SK-N-SH (cell line): ENCODE data around the gene CROT. TPM values are rescaled to one million over a fixed set of nuclear protein-coding genes. Genes with fewer than 3 reads are reported as not detected.

Experiments
- CTCF ChIA-PET: fragments of 300-600, 350-600 bp; formaldehyde crosslinking; extraction: SDS; loops from one replicate; lab custom pipeline; 2021; lab: Yijun Ruan, JAX
- POLR2A ChIA-PET: fragments of 350-600 bp; sonication (Branson Sonifier 250); formaldehyde crosslinking; extraction: SDS; loops from one replicate; lab custom pipeline; 2020; ENCODE audit warnings: antibody characterized with exemption, inconsistent platforms; lab: Yijun Ruan, JAX
- DNase-seq: peaks from one replicate; pipeline ENCODE4 v3.0.0; 2012
- H2AFZ ChIP-seq: fragments of 200-600 bp; sonication (generic); 2 replicates; pipeline ENCODE4 v1.8.1; 2016; ENCODE audit warnings: antibody characterized with exemption, mild to moderate bottlenecking, low read depth
- H3F3A ChIP-seq: fragments of 200-600 bp; sonication (generic); replicated peaks from 2 replicates; pipeline ENCODE3; 2016; ENCODE audit warnings: antibody characterized with exemption, mild to moderate bottlenecking; ENCODE audit not compliant: insufficient read depth
- H3K27ac ChIP-seq, 2 experiments: fragments of 200-500 bp in 1 of 2; fragments of 200-600 bp in 1 of 2; sonication (Bioruptor generic) in 1 of 2; sonication (generic), shearing (Covaris generic) in 1 of 2; 2 replicates each; pipeline versions ENCODE4 v1.5.1 to v1.6.1; 2014 to 2016; ENCODE audit warnings: low read depth in 2 of 2, inconsistent platforms in 1 of 2, low read length in 1 of 2, mild to moderate bottlenecking in 1 of 2, mixed read lengths in 1 of 2
- H3K27me3 ChIP-seq: fragments of 200-600 bp; sonication (generic), shearing (Covaris generic); 2 replicates; pipeline ENCODE4 v1.6.1; 2016; ENCODE audit warnings: mixed run types; ENCODE audit not compliant: insufficient read depth
- H3K36me3 ChIP-seq, 2 experiments: fragments of 200-500 bp in 1 of 2; fragments of 200-600 bp in 1 of 2; sonication (Bioruptor generic) in 1 of 2; sonication (generic) in 1 of 2; replicated peaks in 1 of 2; 2 replicates each; pipeline versions ENCODE3 to v1.5.1; 2014 to 2016; ENCODE audit warnings: low read length in 1 of 2, mild to moderate bottlenecking in 1 of 2; ENCODE audit not compliant: insufficient read depth in 2 of 2, control insufficient read depth in 1 of 2
- H3K4me1 ChIP-seq, 2 experiments: fragments of 200-500 bp in 1 of 2; fragments of 200-600 bp in 1 of 2; sonication (Bioruptor generic) in 1 of 2; sonication (generic), shearing (Covaris generic) in 1 of 2; 2 replicates each; pipeline versions ENCODE4 v1.5.1 to v1.6.1; 2014 to 2016; ENCODE audit warnings: low read depth in 1 of 2, low read length in 1 of 2, mixed run types in 1 of 2; ENCODE audit not compliant: insufficient read depth in 2 of 2, control insufficient read depth in 1 of 2
- H3K4me2 ChIP-seq: fragments of 200-600 bp; sonication (generic), shearing (Covaris generic); 2 replicates; pipeline ENCODE4 v1.6.1; 2017; ENCODE audit warnings: mixed run types
- H3K4me3 ChIP-seq, 2 experiments: fragments of 200-500 bp in 1 of 2; fragments of 200-600 bp in 1 of 2; sonication (Bioruptor generic) in 1 of 2; sonication (generic), shearing (Covaris generic) in 1 of 2; 2 replicates each; pipeline versions ENCODE4 v1.5.1 to v1.8.1; 2014 to 2016; ENCODE audit warnings: low read depth in 2 of 2, inconsistent platforms in 1 of 2, low read length in 1 of 2, mild to moderate bottlenecking in 1 of 2, mixed read lengths in 1 of 2, moderate library complexity in 1 of 2
- H3K79me2 ChIP-seq: fragments of 200-600 bp; sonication (generic); 2 replicates; pipeline ENCODE4 v1.8.1; 2017; ENCODE audit warnings: mild to moderate bottlenecking; ENCODE audit not compliant: insufficient read depth
- H3K9ac ChIP-seq: fragments of 200-600 bp; sonication (generic); 2 replicates; pipeline ENCODE4 v1.6.1; 2017; ENCODE audit warnings: mixed run types
- H3K9me2 ChIP-seq: fragments of 200-600 bp; sonication (generic); 2 replicates; pipeline ENCODE4 v1.6.1; 2017; ENCODE audit warnings: mixed run types
- H3K9me3 ChIP-seq: fragments of 200-600 bp; sonication (generic); 2 replicates; pipeline ENCODE4 v1.6.1; 2017; ENCODE audit warnings: mixed run types, mild to moderate bottlenecking, moderate library complexity
- H4K20me1 ChIP-seq: fragments of 200-600 bp; sonication (generic); 2 replicates; pipeline ENCODE4 v1.6.1; 2017; ENCODE audit warnings: mild to moderate bottlenecking, mixed run types; ENCODE audit not compliant: insufficient read depth
- EZH2phosphoT487 ChIP-seq: fragments of 200-600 bp; sonication (generic); IDR thresholded peaks from 2 replicates; pipeline ENCODE4 v1.6.1; 2017; ENCODE audit warnings: low read depth, mixed run types, mild to moderate bottlenecking, antibody characterized with exemption, moderate library complexity, borderline replicate concordance
- FOXJ3 ChIP-seq: sonication (generic); formaldehyde crosslinking; IDR thresholded peaks from 2 replicates; pipeline ENCODE4 v1.5.1; 2020; ENCODE audit warnings: mild to moderate bottlenecking, missing genetic modification reagents
- FOXM1 ChIP-seq: IDR thresholded peaks from 2 replicates; pipeline ENCODE4 v1.4.0; 2012; ENCODE audit warnings: low read depth, mild to moderate bottlenecking
- GABPA ChIP-seq: IDR thresholded peaks from 2 replicates; pipeline ENCODE4 v1.4.0; 2012; ENCODE audit warnings: low read depth, mild to moderate bottlenecking
- POLR2AphosphoS5 ChIP-seq: IDR thresholded peaks from 2 replicates; pipeline ENCODE4 v1.6.1; 2012; ENCODE audit warnings: low read depth, low read length
- RAD21 ChIP-seq: IDR thresholded peaks from 2 replicates; pipeline ENCODE4 v1.6.1; 2012; ENCODE audit warnings: mild to moderate bottlenecking, low read length
- RCOR1 ChIP-seq: fragments of 150-350 bp; IDR thresholded peaks from 2 replicates; pipeline ENCODE4 v1.6.1; 2017; ENCODE audit warnings: antibody characterized with exemption, low read length
- SIN3A ChIP-seq: IDR thresholded peaks from 2 replicates; pipeline ENCODE4 v1.6.1; 2012; ENCODE audit warnings: low read depth, mild to moderate bottlenecking, low read length, moderate library complexity, borderline replicate concordance
- TEAD4 ChIP-seq: IDR thresholded peaks from 2 replicates; pipeline ENCODE4 v1.4.0; 2012; ENCODE audit warnings: mild to moderate bottlenecking, borderline replicate concordance; ENCODE audit not compliant: insufficient read depth
- YY1 ChIP-seq: IDR thresholded peaks from 2 replicates; pipeline ENCODE4 v1.4.0; 2012; ENCODE audit warnings: low read depth, mild to moderate bottlenecking
- WGBS: methylation state at CpG from one replicate; pipeline ENCODE4 v1.1.6; 2017; ENCODE audit warnings: low lambda C conversion rate; 5-methylcytosine and 5-hydroxymethylcytosine counted together
- polyA plus RNA-seq, 3 experiments: library from polyadenylated mRNA; depleted of rRNA; stranded (reverse); fragments of >200 nt; gene quantifications; 2 replicates each; pipeline ENCODE4 v1.2.3, GENCODE V29; 2012
- TF ChIP-seq, protein P1 (sequence below): IDR thresholded peaks from 2 replicates; pipeline ENCODE4 v1.4.0; 2012; ENCODE audit warnings: low read depth, borderline replicate concordance
- TF ChIP-seq, protein P2 (sequence below): fragments of 150-350 bp; IDR thresholded peaks from 2 replicates; pipeline ENCODE4 v1.6.1; 2017; ENCODE audit warnings: antibody characterized with exemption, low read length, low read depth, borderline replicate concordance
- TF ChIP-seq, protein P3 (sequence below): fragments of 150-350 bp; IDR thresholded peaks from 2 replicates; pipeline ENCODE4 v1.6.1; 2016; ENCODE audit warnings: mild to moderate bottlenecking, low read depth, low read length
- TF ChIP-seq, protein P4 (sequence below): fragments of 200-600 bp; sonication (generic); IDR thresholded peaks from 2 replicates; pipeline ENCODE4 v1.6.1; 2017; ENCODE audit warnings: antibody characterized with exemption, mild to moderate bottlenecking, moderate library complexity

Gene CROT
- polyA plus RNA-seq, 1 of the 3 experiments (the other 2 are of a cell fraction) = 7.9 TPM

DNA sequence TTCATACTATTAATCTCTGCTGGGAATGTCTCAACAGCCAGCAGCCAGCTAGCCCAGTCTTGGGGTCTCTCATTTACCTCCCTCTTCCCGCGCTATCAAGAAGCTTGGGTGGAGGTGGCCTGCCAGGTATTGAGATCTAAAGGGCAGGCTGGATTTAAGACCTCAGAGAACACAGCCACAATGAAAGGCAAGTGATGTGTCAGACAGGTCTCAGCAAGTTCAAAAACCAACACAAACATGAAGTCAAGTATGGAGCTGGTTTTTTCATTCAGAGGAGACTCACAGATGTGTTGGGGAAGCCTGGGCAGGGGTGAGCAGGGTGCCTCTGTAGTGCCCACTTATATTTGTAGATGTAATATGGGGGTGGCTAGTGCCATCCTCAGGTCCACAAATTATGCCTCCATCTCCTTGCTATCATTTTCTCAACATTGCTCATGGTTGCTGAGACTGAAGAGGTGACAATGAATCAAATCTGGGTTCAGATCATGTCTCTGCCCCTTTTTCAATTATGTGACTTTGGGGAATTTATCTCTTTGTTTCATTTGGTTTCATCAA, 27.7 kb upstream of the CROT start:
- Histone ChIP-seq H3K4me2 (no peak overlapping the region), H4K20me1 (no peaks in the 10 kb centered on the region), H3F3A (no peaks in the 10 kb centered on the region), H3K9ac (no peak overlapping the region), H3K9me2 (no peaks in the 10 kb centered on the region), H3K27ac (no peak overlapping the region), H3K36me3 (no peaks in the 10 kb centered on the region), H2AFZ (no peak overlapping the region), H3K27me3 (no peaks in the 10 kb centered on the region), H3K9me3 (no peaks in the 10 kb centered on the region), H3K4me1 (peaks cover 2 to 6% of the 10 kb centered on the region in 2 experiments; a peak in 2 of 4 replicates), H3K79me2 (no peaks in the 10 kb centered on the region), H3K4me3 (no peak overlapping the region)
- ChIA-PET POLR2A (interaction anchor here (0.6 kb wide), 1 partner anchor 12 kb away, joined by 3 read pairs; no protein-coding TSS in a partner anchor), CTCF (interaction anchor here (0.6 to 12.0 kb wide), 4 partner anchors 9 to 569 kb away, joined by 3 to 409 read pairs (median 3); no protein-coding TSS in a partner anchor)
- 91% methylated on average over 2 of the region's 2 CpGs for WGBS
- DNase-seq = no peak
- TF ChIP-seq RCOR1 = no peak
- TF ChIP-seq FOXJ3 (CRISPR knock-in tag) = no peak
- no peak for TF ChIP-seq GABPA
- TF ChIP-seq YY1 = no peak
- TF ChIP-seq, protein P1, sequence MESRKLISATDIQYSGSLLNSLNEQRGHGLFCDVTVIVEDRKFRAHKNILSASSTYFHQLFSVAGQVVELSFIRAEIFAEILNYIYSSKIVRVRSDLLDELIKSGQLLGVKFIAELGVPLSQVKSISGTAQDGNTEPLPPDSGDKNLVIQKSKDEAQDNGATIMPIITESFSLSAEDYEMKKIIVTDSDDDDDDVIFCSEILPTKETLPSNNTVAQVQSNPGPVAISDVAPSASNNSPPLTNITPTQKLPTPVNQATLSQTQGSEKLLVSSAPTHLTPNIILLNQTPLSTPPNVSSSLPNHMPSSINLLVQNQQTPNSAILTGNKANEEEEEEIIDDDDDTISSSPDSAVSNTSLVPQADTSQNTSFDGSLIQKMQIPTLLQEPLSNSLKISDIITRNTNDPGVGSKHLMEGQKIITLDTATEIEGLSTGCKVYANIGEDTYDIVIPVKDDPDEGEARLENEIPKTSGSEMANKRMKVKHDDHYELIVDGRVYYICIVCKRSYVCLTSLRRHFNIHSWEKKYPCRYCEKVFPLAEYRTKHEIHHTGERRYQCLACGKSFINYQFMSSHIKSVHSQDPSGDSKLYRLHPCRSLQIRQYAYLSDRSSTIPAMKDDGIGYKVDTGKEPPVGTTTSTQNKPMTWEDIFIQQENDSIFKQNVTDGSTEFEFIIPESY = no peak
- no peak for TF ChIP-seq SIN3A
- TF ChIP-seq RAD21 = no peak
- TF ChIP-seq, protein P2, sequence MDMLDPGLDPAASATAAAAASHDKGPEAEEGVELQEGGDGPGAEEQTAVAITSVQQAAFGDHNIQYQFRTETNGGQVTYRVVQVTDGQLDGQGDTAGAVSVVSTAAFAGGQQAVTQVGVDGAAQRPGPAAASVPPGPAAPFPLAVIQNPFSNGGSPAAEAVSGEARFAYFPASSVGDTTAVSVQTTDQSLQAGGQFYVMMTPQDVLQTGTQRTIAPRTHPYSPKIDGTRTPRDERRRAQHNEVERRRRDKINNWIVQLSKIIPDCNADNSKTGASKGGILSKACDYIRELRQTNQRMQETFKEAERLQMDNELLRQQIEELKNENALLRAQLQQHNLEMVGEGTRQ = no peak
- TF ChIP-seq POLR2AphosphoS5 = no peak
- TF ChIP-seq TEAD4 = no peak
- TF ChIP-seq, protein P3, sequence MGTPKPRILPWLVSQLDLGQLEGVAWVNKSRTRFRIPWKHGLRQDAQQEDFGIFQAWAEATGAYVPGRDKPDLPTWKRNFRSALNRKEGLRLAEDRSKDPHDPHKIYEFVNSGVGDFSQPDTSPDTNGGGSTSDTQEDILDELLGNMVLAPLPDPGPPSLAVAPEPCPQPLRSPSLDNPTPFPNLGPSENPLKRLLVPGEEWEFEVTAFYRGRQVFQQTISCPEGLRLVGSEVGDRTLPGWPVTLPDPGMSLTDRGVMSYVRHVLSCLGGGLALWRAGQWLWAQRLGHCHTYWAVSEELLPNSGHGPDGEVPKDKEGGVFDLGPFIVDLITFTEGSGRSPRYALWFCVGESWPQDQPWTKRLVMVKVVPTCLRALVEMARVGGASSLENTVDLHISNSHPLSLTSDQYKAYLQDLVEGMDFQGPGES = no peak
- TF ChIP-seq EZH2phosphoT487 = no peak
- TF ChIP-seq, protein P4, sequence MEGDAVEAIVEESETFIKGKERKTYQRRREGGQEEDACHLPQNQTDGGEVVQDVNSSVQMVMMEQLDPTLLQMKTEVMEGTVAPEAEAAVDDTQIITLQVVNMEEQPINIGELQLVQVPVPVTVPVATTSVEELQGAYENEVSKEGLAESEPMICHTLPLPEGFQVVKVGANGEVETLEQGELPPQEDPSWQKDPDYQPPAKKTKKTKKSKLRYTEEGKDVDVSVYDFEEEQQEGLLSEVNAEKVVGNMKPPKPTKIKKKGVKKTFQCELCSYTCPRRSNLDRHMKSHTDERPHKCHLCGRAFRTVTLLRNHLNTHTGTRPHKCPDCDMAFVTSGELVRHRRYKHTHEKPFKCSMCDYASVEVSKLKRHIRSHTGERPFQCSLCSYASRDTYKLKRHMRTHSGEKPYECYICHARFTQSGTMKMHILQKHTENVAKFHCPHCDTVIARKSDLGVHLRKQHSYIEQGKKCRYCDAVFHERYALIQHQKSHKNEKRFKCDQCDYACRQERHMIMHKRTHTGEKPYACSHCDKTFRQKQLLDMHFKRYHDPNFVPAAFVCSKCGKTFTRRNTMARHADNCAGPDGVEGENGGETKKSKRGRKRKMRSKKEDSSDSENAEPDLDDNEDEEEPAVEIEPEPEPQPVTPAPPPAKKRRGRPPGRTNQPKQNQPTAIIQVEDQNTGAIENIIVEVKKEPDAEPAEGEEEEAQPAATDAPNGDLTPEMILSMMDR = no peak
- no peak for TF ChIP-seq FOXM1
